ENCODE data around the gene RGS4. TPM values are rescaled to one million over a fixed set of nuclear protein-coding genes. Genes with fewer than 3 reads are reported as not detected.
A peak's percentile ranks its signal among the peaks of the same experiment; 100 is the strongest.
"Not testable (repeated sequence)": the region's sequence is repeated elsewhere in the genome, so short reads cannot be mapped to it uniquely, and the experiment has no call there.

RGS4 gene
- total and polyA plus RNA-seq, 9 donors = 0.85 to 3.8 (median 1.8) TPM

- no peak for DNase-seq
- Histone ChIP-seq H3K9me3 (replicated peaks; ENCODE audit: control insufficient read depth, low read depth, low read length) (no peaks in the 10 kb centered on the region), H3K36me3 (ENCODE audit: control insufficient read depth, insufficient read depth, low read length) (no peaks in the 10 kb centered on the region), H3K27me3 (ENCODE audit: control insufficient read depth, insufficient read depth, low read length) (no peaks in the 10 kb centered on the region), H3K27ac (ENCODE audit: low read length) (no peak overlapping the region), H3K4me1 (ENCODE audit: control insufficient read depth, insufficient read depth, low read length) (no peaks in the 10 kb centered on the region), H3K4me3 (ENCODE audit: low read length) (no peak overlapping the region)
- WGBS (ENCODE audit: insufficient coverage) = no CpG with 5 or more reads among the region's 5 CpGs
These were observed 8.0 kb downstream of the RGS4 start for GRCh38 chr1:163076981-163077761.

GRCh38 chr1:163082971-163083370 is 13.8 kb downstream of the RGS4 start:
- Histone ChIP-seq H3K4me1 (ENCODE audit: control insufficient read depth, insufficient read depth, low read length) (no peaks in the 10 kb centered on the region), H3K36me3 (ENCODE audit: control insufficient read depth, insufficient read depth, low read length) (no peaks in the 10 kb centered on the region), H3K27me3 (ENCODE audit: control insufficient read depth, insufficient read depth, low read length) (no peaks in the 10 kb centered on the region), H3K9me3 (replicated peaks; ENCODE audit: control insufficient read depth, low read depth, low read length) (no peaks in the 10 kb centered on the region), H3K27ac (ENCODE audit: low read length) (no peak overlapping the region), H3K4me3 (ENCODE audit: low read length) (no peak overlapping the region)
- no CpG with 5 or more reads among the region's 6 CpGs for WGBS (ENCODE audit: insufficient coverage)
- peak; percentile 6 for DNase-seq

GRCh38 chr1:163083690-163084089 is 14.5 kb downstream of the RGS4 start:
- Histone ChIP-seq H3K27ac (ENCODE audit: low read length) (no peak overlapping the region), H3K9me3 (replicated peaks; ENCODE audit: control insufficient read depth, low read depth, low read length) (no peaks in the 10 kb centered on the region), H3K4me1 (ENCODE audit: control insufficient read depth, insufficient read depth, low read length) (no peaks in the 10 kb centered on the region), H3K27me3 (ENCODE audit: control insufficient read depth, insufficient read depth, low read length) (no peaks in the 10 kb centered on the region), H3K4me3 (ENCODE audit: low read length) (no peak overlapping the region), H3K36me3 (ENCODE audit: control insufficient read depth, insufficient read depth, low read length) (no peaks in the 10 kb centered on the region)
- DNase-seq = no peak
- WGBS (ENCODE audit: insufficient coverage) = 50% methylated on average over 1 of the region's 1 CpG

GRCh38 chr1:163084330-163084729 is 15.2 kb downstream of the RGS4 start:
- DNase-seq = no peak
- H3K27ac ChIP-seq (ENCODE audit: low read length) = no peak overlapping the region
- H3K9me3 ChIP-seq (replicated peaks; ENCODE audit: control insufficient read depth, low read depth, low read length) = no peaks in the 10 kb centered on the region
- WGBS (ENCODE audit: insufficient coverage) = no CpG with 5 or more reads among the region's 1 CpG
- no peaks in the 10 kb centered on the region for H3K36me3 ChIP-seq (ENCODE audit: control insufficient read depth, insufficient read depth, low read length)
- no peak overlapping the region for H3K4me3 ChIP-seq (ENCODE audit: low read length)
- H3K4me1 ChIP-seq (ENCODE audit: control insufficient read depth, insufficient read depth, low read length) = no peaks in the 10 kb centered on the region
- no peaks in the 10 kb centered on the region for H3K27me3 ChIP-seq (ENCODE audit: control insufficient read depth, insufficient read depth, low read length)

GRCh38 chr1:163085041-163085903 is 16.1 kb downstream of the RGS4 start:
- Histone ChIP-seq H3K9me3 (replicated peaks; ENCODE audit: control insufficient read depth, low read depth, low read length) (no peaks in the 10 kb centered on the region), H3K4me1 (ENCODE audit: control insufficient read depth, insufficient read depth, low read length) (no peaks in the 10 kb centered on the region), H3K36me3 (ENCODE audit: control insufficient read depth, insufficient read depth, low read length) (no peaks in the 10 kb centered on the region), H3K27ac (ENCODE audit: low read length) (no peak overlapping the region), H3K4me3 (ENCODE audit: low read length) (no peak overlapping the region), H3K27me3 (ENCODE audit: control insufficient read depth, insufficient read depth, low read length) (no peaks in the 10 kb centered on the region)
- peak; percentile 6 for DNase-seq
- WGBS (ENCODE audit: insufficient coverage) = no CpG with 5 or more reads among the region's 4 CpGs

GRCh38 chr1:163085904-163086268 is 16.7 kb downstream of the RGS4 start:
- H3K4me3 ChIP-seq (ENCODE audit: low read length) = no peak overlapping the region
- no peaks in the 10 kb centered on the region for H3K9me3 ChIP-seq (replicated peaks; ENCODE audit: control insufficient read depth, low read depth, low read length)
- no peak for DNase-seq
- no peak overlapping the region for H3K27ac ChIP-seq (ENCODE audit: low read length)
- no peaks in the 10 kb centered on the region for H3K36me3 ChIP-seq (ENCODE audit: control insufficient read depth, insufficient read depth, low read length)
- H3K4me1 ChIP-seq (ENCODE audit: control insufficient read depth, insufficient read depth, low read length) = no peaks in the 10 kb centered on the region
- no CpG with 5 or more reads among the region's 2 CpGs for WGBS (ENCODE audit: insufficient coverage)
- H3K27me3 ChIP-seq (ENCODE audit: control insufficient read depth, insufficient read depth, low read length) = no peaks in the 10 kb centered on the region

- H3K4me3 ChIP-seq (ENCODE audit: low read length); H3K9me3 ChIP-seq (replicated peaks; ENCODE audit: control insufficient read depth, low read depth, low read length); DNase-seq; H3K27me3 ChIP-seq (ENCODE audit: control insufficient read depth, insufficient read depth, low read length); H3K36me3 ChIP-seq (ENCODE audit: control insufficient read depth, insufficient read depth, low read length); H3K27ac ChIP-seq (ENCODE audit: low read length); H3K4me1 ChIP-seq (ENCODE audit: control insufficient read depth, insufficient read depth, low read length): not testable (repeated sequence)
- WGBS (ENCODE audit: insufficient coverage) = no CpG with 5 or more reads among the region's 4 CpGs
These were observed 20.0 kb downstream of the RGS4 start for GRCh38 chr1:163089117-163089516.

- H3K4me1 ChIP-seq (ENCODE audit: control insufficient read depth, insufficient read depth, low read length) = no peaks in the 10 kb centered on the region
- H3K36me3 ChIP-seq (ENCODE audit: control insufficient read depth, insufficient read depth, low read length) = no peaks in the 10 kb centered on the region
- no peak for DNase-seq
- H3K9me3 ChIP-seq (replicated peaks; ENCODE audit: control insufficient read depth, low read depth, low read length) = no peaks in the 10 kb centered on the region
- H3K27ac ChIP-seq (ENCODE audit: low read length) = no peak overlapping the region
- WGBS (ENCODE audit: insufficient coverage) = no CpG with 5 or more reads among the region's 3 CpGs
- H3K27me3 ChIP-seq (ENCODE audit: control insufficient read depth, insufficient read depth, low read length) = no peaks in the 10 kb centered on the region
- H3K4me3 ChIP-seq (ENCODE audit: low read length) = no peak overlapping the region
These were observed 21.3 kb downstream of the RGS4 start for GRCh38 chr1:163090321-163090945.

GRCh38 chr1:163093169-163093568 is 24.0 kb downstream of the RGS4 start:
- 69% methylated on average over 2 of the region's 4 CpGs for WGBS (ENCODE audit: insufficient coverage)
- H3K27me3 ChIP-seq (ENCODE audit: control insufficient read depth, insufficient read depth, low read length) = no peaks in the 10 kb centered on the region
- no peaks in the 10 kb centered on the region for H3K4me1 ChIP-seq (ENCODE audit: control insufficient read depth, insufficient read depth, low read length)
- H3K36me3 ChIP-seq (ENCODE audit: control insufficient read depth, insufficient read depth, low read length) = no peaks in the 10 kb centered on the region
- DNase-seq = no peak
- H3K27ac ChIP-seq (ENCODE audit: low read length) = no peak overlapping the region
- no peaks in the 10 kb centered on the region for H3K9me3 ChIP-seq (replicated peaks; ENCODE audit: control insufficient read depth, low read depth, low read length)
- no peak overlapping the region for H3K4me3 ChIP-seq (ENCODE audit: low read length)

GRCh38 chr1:163093579-163093978 is 24.4 kb downstream of the RGS4 start:
- DNase-seq = no peak
- H3K4me3 ChIP-seq (ENCODE audit: low read length) = no peak overlapping the region
- no peaks in the 10 kb centered on the region for H3K9me3 ChIP-seq (replicated peaks; ENCODE audit: control insufficient read depth, low read depth, low read length)
- WGBS (ENCODE audit: insufficient coverage) = 75% methylated on average over 1 of the region's 9 CpGs
- no peaks in the 10 kb centered on the region for H3K36me3 ChIP-seq (ENCODE audit: control insufficient read depth, insufficient read depth, low read length)
- H3K27me3 ChIP-seq (ENCODE audit: control insufficient read depth, insufficient read depth, low read length) = no peaks in the 10 kb centered on the region
- no peaks in the 10 kb centered on the region for H3K4me1 ChIP-seq (ENCODE audit: control insufficient read depth, insufficient read depth, low read length)
- H3K27ac ChIP-seq (ENCODE audit: low read length) = no peak overlapping the region
